GM12878 (cell line): ENCODE results near the gene TK2. TPM values are rescaled to one million over a fixed set of nuclear protein-coding genes. Genes with fewer than 3 reads are reported as not detected.

ENCODE experiments used
- ATAC-seq: fragments of 200-7000 bp; cut with Tn5 transposase; 3 replicates; pipeline ENCODE4 v1.9.1; 2020; ENCODE audit warnings: mild to moderate bottlenecking, moderate library complexity
- BruUV-seq: library from RNA; stranded (reverse); fragments of 400-500 nt; replicated peaks from 2 replicates; lab custom pipeline; 2021; lab: Mats Ljungman, UMichigan
- CTCF ChIA-PET: fragments of 300-600 bp; sonication (Branson Sonifier 250); formaldehyde crosslinking; extraction: SDS; loops from one replicate; lab custom pipeline; 2021; ENCODE audit warnings: inconsistent platforms; lab: Yijun Ruan, JAX
- POLR2A ChIA-PET: fragments of 350-600 bp; formaldehyde crosslinking; extraction: SDS; loops from one replicate; lab custom pipeline; 2021; ENCODE audit warnings: inconsistent platforms; lab: Charles Lee
- RAD21 ChIA-PET: fragments of 300-600 bp; sonication (Branson Sonifier 250); formaldehyde crosslinking; loops from one replicate; lab custom pipeline; 2023; ENCODE audit warnings: antibody characterized with exemption; ENCODE audit not compliant: unreplicated experiment; lab: Charles Lee
- SMC1A ChIA-PET: fragments of 300-600 bp; sonication (Branson Sonifier 250); formaldehyde crosslinking; loops from one replicate; lab custom pipeline; 2023; ENCODE audit not compliant: unreplicated experiment, uncharacterized antibody; lab: Charles Lee
- DNase-seq: peaks from one replicate; pipeline ENCODE4 v3.0.0-alpha.2; 2011; ENCODE audit warnings: low read depth, low spot score
- FAIRE-seq: peaks from 3 replicates; lab custom pipeline; 2011; peaks lifted over from hg19 to GRCh38; lab: Jason Lieb, UNC
- H2AFZ ChIP-seq: 2 replicates; pipeline ENCODE4 v1.6.0; 2011; ENCODE audit warnings: low read depth, low read length, control low read depth; ENCODE audit not compliant: control insufficient read depth
- H3K27ac ChIP-seq: 2 replicates; pipeline ENCODE4 v1.5.1; 2011; ENCODE audit warnings: control low read depth; ENCODE audit not compliant: control insufficient read depth, insufficient read depth
- H3K27me3 ChIP-seq, 2 experiments: replicated peaks in 1 of 2; 2 replicates each; pipeline versions ENCODE4 v1.6.0 to v1.6.1; 2011; ENCODE audit warnings: low read length in 1 of 2; ENCODE audit not compliant: control insufficient read depth in 2 of 2, insufficient read depth in 2 of 2
- H3K36me3 ChIP-seq, 2 experiments: 2 replicates each; pipeline ENCODE4 v1.5.1; 2011; ENCODE audit warnings: low read length in 1 of 2; ENCODE audit not compliant: control insufficient read depth in 2 of 2, insufficient read depth in 2 of 2
- H3K4me1 ChIP-seq: 2 replicates; pipeline ENCODE4 v1.6.1; 2011; ENCODE audit warnings: mild to moderate bottlenecking, low read length, moderate library complexity, mixed read lengths; ENCODE audit not compliant: control insufficient read depth, insufficient read depth
- H3K4me2 ChIP-seq: 2 replicates; pipeline ENCODE4 v1.6.0; 2011; ENCODE audit warnings: control low read depth; ENCODE audit not compliant: control insufficient read depth, insufficient read depth
- H3K4me3 ChIP-seq: fragments of 200-600 bp; sonication (generic); 2 replicates; pipeline ENCODE4 v1.5.1; 2016
- H3K79me2 ChIP-seq: 2 replicates; pipeline ENCODE4 v1.6.0; 2011; ENCODE audit warnings: low read length; ENCODE audit not compliant: control insufficient read depth, insufficient read depth
- H3K9ac ChIP-seq: 2 replicates; pipeline ENCODE4 v1.8.0; 2011; ENCODE audit warnings: low read length, control low read depth, mixed read lengths; ENCODE audit not compliant: control insufficient read depth, insufficient read depth
- H3K9me3 ChIP-seq: replicated peaks from 3 replicates; pipeline ENCODE4 v1.5.1; 2011; ENCODE audit warnings: mild to moderate bottlenecking, low read length; ENCODE audit not compliant: control insufficient read depth, insufficient read depth
- H4K20me1 ChIP-seq: 2 replicates; pipeline ENCODE4 v1.6.0; 2011; ENCODE audit not compliant: control insufficient read depth, insufficient read depth
- BCL11A ChIP-seq: IDR thresholded peaks from 2 replicates; pipeline ENCODE4 v1.6.1; 2011; ENCODE audit warnings: low read depth, low read length
- ETV6 ChIP-seq, 2 experiments: fragments of 450-650 bp in 1 of 2; IDR thresholded peaks in 1 of 2; conservative IDR thresholded peaks in 1 of 2; 2 replicates each; pipeline ENCODE4 v1.6.1; 2014; ENCODE audit warnings: antibody characterized with exemption in 1 of 2, borderline replicate concordance in 1 of 2, low read depth in 1 of 2, mild to moderate bottlenecking in 1 of 2, moderate library complexity in 1 of 2
- GABPA ChIP-seq: IDR thresholded peaks from 2 replicates; pipeline ENCODE4 v1.6.1; 2014; ENCODE audit warnings: antibody characterized with exemption, low read depth, mild to moderate bottlenecking, inconsistent platforms
- HDAC6 ChIP-seq: fragments of 200-600 bp; sonication (generic); IDR thresholded peaks from one replicate; pipeline ENCODE4 v1.8.0; 2017; ENCODE audit warnings: antibody characterized with exemption; ENCODE audit not compliant: unreplicated experiment
- NR2F1 ChIP-seq: fragments of 450-650 bp; conservative IDR thresholded peaks from 2 replicates; pipeline ENCODE4 v1.6.1; 2017; ENCODE audit warnings: mild to moderate bottlenecking
- RBBP5 ChIP-seq: fragments of 200-600 bp; sonication (generic); conservative IDR thresholded peaks from 2 replicates; pipeline ENCODE4 v1.6.1; 2016
- RELA ChIP-seq: fragments of 450-650 bp; IDR thresholded peaks from 2 replicates; pipeline ENCODE4 v1.8.0; 2014; ENCODE audit warnings: borderline replicate concordance; ENCODE audit not compliant: partially characterized antibody
- SUZ12 ChIP-seq: fragments of 200-600 bp; sonication (generic); IDR thresholded peaks from one replicate; pipeline ENCODE4 v1.6.1; 2018; ENCODE audit warnings: antibody characterized with exemption, mild to moderate bottlenecking; ENCODE audit not compliant: unreplicated experiment
- TCF12 ChIP-seq: IDR thresholded peaks from 2 replicates; pipeline ENCODE4 v1.6.1; 2011; ENCODE audit warnings: low read depth, mild to moderate bottlenecking, low read length
- ZNF384 ChIP-seq: IDR thresholded peaks from 2 replicates; pipeline ENCODE4 v1.6.1; 2012; ENCODE audit warnings: low read depth, mild to moderate bottlenecking, low read length, improper control_type of control experiment, borderline replicate concordance
- WGBS: methylation state at CpG from one replicate; pipeline ENCODE4 v1.1.6; 2016; ENCODE audit warnings: low lambda C conversion rate; ENCODE audit not compliant: insufficient replicate concordance, insufficient coverage; ENCODE audit errors: missing lambda C conversion rate; 5-methylcytosine and 5-hydroxymethylcytosine counted together
- in situ Hi-C: fragments of 300-500 bp; cut with MboI; formaldehyde crosslinking; loops from 9 replicates; pipeline ENCODE4 v1.14.3; 2018; ENCODE audit warnings: mixed read lengths
- intact Hi-C: fragments of 100-400 bp; cut with micrococcal nuclease; formaldehyde crosslinking; loops from one replicate; pipeline ENCODE4 v1.14.2; 2022; ENCODE audit not compliant: unreplicated experiment
- polyA plus RNA-seq, 11 experiments: library from polyadenylated mRNA; depleted of rRNA in 4 of 11; unstranded in 6 of 11; stranded (reverse) in 5 of 11; fragments of >200 nt; fragmentation: Nextera tagmentation in 4 of 11; fragmentation: Illumina TruSeq in 1 of 11; extraction: Ambion mirVana in 4 of 11; extraction: Trizol in 1 of 11; gene quantifications; 1 replicate in 1 of 11; 2 replicates in 10 of 11; pipeline versions ENCODE4 v1.2.1 to v1.2.3, GENCODE V29; 2011 to 2016; ENCODE audit warnings: inconsistent platforms in 2 of 11, missing spikeins in 2 of 11, low read depth in 1 of 11
- total RNA-seq, 4 experiments: library from RNA; depleted of rRNA in 3 of 4; stranded (reverse); fragments of >200 nt in 3 of 4; fragmentation: Illumina TruSeq in 1 of 4; extraction: Trizol in 1 of 4; gene quantifications; 2 replicates each; pipeline versions ENCODE4 v1.2.1 to v1.2.3, GENCODE V29; 2013 to 2021
- TF ChIP-seq, protein P1 (sequence below): fragments of 450-650 bp; IDR thresholded peaks from 2 replicates; pipeline ENCODE4 v1.6.1; 2016; ENCODE audit warnings: mild to moderate bottlenecking, moderate library complexity, borderline replicate concordance
- TF ChIP-seq, protein P2 (sequence below): fragments of 450-650 bp; IDR thresholded peaks from 2 replicates; pipeline ENCODE4 v1.6.1; 2018; ENCODE audit warnings: borderline replicate concordance, mild to moderate bottlenecking; ENCODE audit not compliant: partially characterized antibody

Gene TK2
- total and polyA plus RNA-seq, 10 of the 15 experiments (the other 5 are each of a cell fraction or from before 2014, with no cell fraction given) = 1.3 to 12.4 (median 3.0) TPM

DNA sequence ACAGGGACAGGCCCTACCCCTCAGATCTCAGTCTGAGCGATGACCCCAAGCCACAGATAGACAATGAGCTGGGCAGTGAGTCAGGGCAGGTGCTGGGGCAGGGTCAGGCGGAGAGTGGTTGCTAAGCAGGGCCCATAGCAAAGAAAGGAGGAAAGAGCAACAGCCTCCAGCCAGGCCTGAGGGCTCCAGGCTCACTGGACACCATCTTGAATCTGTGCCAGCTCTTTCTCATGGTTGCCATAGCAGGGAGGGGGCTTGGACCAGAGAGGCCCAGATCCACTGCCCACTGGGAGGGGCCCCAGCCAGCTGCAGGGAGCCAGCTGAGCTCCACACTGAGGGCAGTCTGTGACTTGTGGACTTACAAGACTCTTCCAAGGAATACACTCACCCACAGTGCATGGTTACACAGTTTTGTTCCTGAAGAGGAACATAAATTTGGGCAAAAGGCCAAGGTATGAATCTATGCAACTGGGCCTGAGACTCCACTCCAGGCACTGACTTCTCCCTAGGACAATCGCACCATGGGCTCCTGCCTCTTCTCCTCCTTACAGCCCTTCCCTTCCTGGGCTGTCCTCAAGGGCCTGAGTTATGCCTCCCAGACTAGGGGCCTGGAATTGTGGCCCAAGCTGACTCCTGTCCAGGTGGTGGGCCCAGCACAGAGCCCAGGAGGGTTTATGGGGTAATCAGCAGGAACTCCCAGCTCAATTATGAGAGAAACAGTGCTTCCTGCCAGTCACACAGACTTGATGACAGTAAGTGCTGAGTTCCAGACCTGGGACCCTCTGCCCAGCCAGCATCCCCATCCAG is 62.9 kb downstream of the TK2 start:
- no peak for ATAC-seq
- BruUV-seq = no TSS peak
- Histone ChIP-seq H3K36me3 (no peaks in the 10 kb centered on the region), H4K20me1 (no peaks in the 10 kb centered on the region), H3K4me2 (no peak overlapping the region), H2AFZ (no peak overlapping the region), H3K4me3 (no peak overlapping the region), H3K9me3 (no peaks in the 10 kb centered on the region), H3K4me1 (peaks cover 5% of the 10 kb centered on the region), H3K79me2 (no peaks in the 10 kb centered on the region), H3K27ac (no peak overlapping the region), H3K27me3 (no peaks in the 10 kb centered on the region; a peak in 1 of 4 replicates), H3K9ac (no peak overlapping the region)
- in situ Hi-C loops = no loop called here
- RAD21 ChIA-PET = interaction anchor here (0.8 to 1.8 kb wide), 4 partner anchors 11 to 102 kb away, joined by 3 to 5 read pairs (median 4); no protein-coding TSS in a partner anchor
- POLR2A ChIA-PET = interaction anchor here (1.2 kb wide), 1 partner anchor 18 kb away, joined by 3 read pairs; no protein-coding TSS in a partner anchor
- 46% methylated on average over 3 of the region's 3 CpGs for WGBS
- DNase-seq = no peak
- CTCF ChIA-PET = interaction anchor here (0.7 to 10.4 kb wide), 7 partner anchors 25 to 131 kb away, joined by 3 to 118 read pairs (median 3); no protein-coding TSS in a partner anchor
- intact Hi-C loops = no loop called here
- FAIRE-seq = no peak
- SMC1A ChIA-PET = interaction anchor here (1.3 to 1.4 kb wide), 3 partner anchors 25 to 103 kb away, joined by 3 to 6 read pairs (median 4); no protein-coding TSS in a partner anchor
- TF ChIP-seq RELA = no peak
- TF ChIP-seq RBBP5 = no peak
- no peak for TF ChIP-seq BCL11A
- no peak for TF ChIP-seq SUZ12
- TF ChIP-seq GABPA = no peak
- no peak for TF ChIP-seq HDAC6
- TF ChIP-seq, protein P1, sequence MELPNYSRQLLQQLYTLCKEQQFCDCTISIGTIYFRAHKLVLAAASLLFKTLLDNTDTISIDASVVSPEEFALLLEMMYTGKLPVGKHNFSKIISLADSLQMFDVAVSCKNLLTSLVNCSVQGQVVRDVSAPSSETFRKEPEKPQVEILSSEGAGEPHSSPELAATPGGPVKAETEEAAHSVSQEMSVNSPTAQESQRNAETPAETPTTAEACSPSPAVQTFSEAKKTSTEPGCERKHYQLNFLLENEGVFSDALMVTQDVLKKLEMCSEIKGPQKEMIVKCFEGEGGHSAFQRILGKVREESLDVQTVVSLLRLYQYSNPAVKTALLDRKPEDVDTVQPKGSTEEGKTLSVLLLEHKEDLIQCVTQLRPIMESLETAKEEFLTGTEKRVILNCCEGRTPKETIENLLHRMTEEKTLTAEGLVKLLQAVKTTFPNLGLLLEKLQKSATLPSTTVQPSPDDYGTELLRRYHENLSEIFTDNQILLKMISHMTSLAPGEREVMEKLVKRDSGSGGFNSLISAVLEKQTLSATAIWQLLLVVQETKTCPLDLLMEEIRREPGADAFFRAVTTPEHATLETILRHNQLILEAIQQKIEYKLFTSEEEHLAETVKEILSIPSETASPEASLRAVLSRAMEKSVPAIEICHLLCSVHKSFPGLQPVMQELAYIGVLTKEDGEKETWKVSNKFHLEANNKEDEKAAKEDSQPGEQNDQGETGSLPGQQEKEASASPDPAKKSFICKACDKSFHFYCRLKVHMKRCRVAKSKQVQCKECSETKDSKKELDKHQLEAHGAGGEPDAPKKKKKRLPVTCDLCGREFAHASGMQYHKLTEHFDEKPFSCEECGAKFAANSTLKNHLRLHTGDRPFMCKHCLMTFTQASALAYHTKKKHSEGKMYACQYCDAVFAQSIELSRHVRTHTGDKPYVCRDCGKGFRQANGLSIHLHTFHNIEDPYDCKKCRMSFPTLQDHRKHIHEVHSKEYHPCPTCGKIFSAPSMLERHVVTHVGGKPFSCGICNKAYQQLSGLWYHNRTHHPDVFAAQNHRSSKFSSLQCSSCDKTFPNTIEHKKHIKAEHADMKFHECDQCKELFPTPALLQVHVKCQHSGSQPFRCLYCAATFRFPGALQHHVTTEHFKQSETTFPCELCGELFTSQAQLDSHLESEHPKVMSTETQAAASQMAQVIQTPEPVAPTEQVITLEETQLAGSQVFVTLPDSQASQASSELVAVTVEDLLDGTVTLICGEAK = no peak
- TF ChIP-seq, protein P2, sequence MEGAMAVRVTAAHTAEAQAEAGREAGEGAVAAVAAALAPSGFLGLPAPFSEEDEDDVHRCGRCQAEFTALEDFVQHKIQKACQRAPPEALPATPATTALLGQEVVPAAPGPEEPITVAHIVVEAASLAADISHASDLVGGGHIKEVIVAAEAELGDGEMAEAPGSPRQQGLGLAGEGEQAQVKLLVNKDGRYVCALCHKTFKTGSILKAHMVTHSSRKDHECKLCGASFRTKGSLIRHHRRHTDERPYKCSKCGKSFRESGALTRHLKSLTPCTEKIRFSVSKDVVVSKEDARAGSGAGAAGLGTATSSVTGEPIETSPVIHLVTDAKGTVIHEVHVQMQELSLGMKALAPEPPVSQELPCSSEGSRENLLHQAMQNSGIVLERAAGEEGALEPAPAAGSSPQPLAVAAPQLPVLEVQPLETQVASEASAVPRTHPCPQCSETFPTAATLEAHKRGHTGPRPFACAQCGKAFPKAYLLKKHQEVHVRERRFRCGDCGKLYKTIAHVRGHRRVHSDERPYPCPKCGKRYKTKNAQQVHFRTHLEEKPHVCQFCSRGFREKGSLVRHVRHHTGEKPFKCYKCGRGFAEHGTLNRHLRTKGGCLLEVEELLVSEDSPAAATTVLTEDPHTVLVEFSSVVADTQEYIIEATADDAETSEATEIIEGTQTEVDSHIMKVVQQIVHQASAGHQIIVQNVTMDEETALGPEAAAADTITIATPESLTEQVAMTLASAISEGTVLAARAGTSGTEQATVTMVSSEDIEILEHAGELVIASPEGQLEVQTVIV = no peak
- TF ChIP-seq NR2F1 = no peak
- no peak for TF ChIP-seq TCF12
- TF ChIP-seq ETV6 (conservative IDR thresholded peaks at IDR 0.05 in 1 of 2, IDR thresholded peaks at IDR 0.05 in 1 of 2; ENCODE audit: borderline replicate concordance in 1 of 2, low read depth in 1 of 2) = no peak
- TF ChIP-seq ZNF384 = no peak
